ENCODE results near the gene PLA2G2A.

GRCh38 chr1:20009212-20009611 is 29.8 kb upstream of the PLA2G2A start:
- TF ChIP-seq CUX1 (IDR thresholded peaks at IDR 0.05; ENCODE audit: insufficient replicate concordance, low read depth, low read length) (no peak), JUND (IDR thresholded peaks at IDR 0.05; ENCODE audit: low read depth, low read length) (no peak), USF2 (IDR thresholded peaks at IDR 0.05; ENCODE audit: borderline replicate concordance, low read depth, low read length) (no peak)

All from GM12878 (cell line).